GM23338 (cell line): ENCODE measurements around the gene NAP1L4. TPM values are rescaled to one million over a fixed set of nuclear protein-coding genes. Genes with fewer than 3 reads are reported as not detected.

ENCODE experiments used
- ATAC-seq: fragments of 200-7000 bp; cut with Tn5 transposase; 3 replicates; pipeline ENCODE4 v1.9.1; 2020
- DNase-seq: peaks from one replicate; pipeline ENCODE4 v3.0.0-alpha.2; 2015; ENCODE audit warnings: low spot score
- H2AFZ ChIP-seq: fragments of 200-600 bp; sonication (generic); 2 replicates; pipeline ENCODE4 v1.8.0; 2016; ENCODE audit warnings: antibody characterized with exemption, mild to moderate bottlenecking, moderate library complexity
- H3F3A ChIP-seq: fragments of 200-600 bp; sonication (generic); replicated peaks from 2 replicates; pipeline ENCODE4 v1.8.0; 2017; ENCODE audit warnings: antibody characterized with exemption, mixed run types, low read depth
- H3K27ac ChIP-seq: fragments of 200-600 bp; sonication (generic); 2 replicates; pipeline ENCODE4 v1.6.1; 2016; ENCODE audit warnings: low read depth
- H3K27me3 ChIP-seq: fragments of 200-600 bp; sonication (generic); 2 replicates; pipeline ENCODE4 v1.8.0; 2016; ENCODE audit warnings: mild to moderate bottlenecking, mixed run types, moderate library complexity; ENCODE audit not compliant: insufficient read depth
- H3K36me3 ChIP-seq: fragments of 200-600 bp; sonication (generic); 2 replicates; pipeline ENCODE4 v1.8.0; 2016; ENCODE audit warnings: mild to moderate bottlenecking; ENCODE audit not compliant: insufficient read depth
- H3K4me1 ChIP-seq: fragments of 200-600 bp; sonication (generic); 2 replicates; pipeline ENCODE4 v1.8.0; 2016; ENCODE audit warnings: mild to moderate bottlenecking, moderate library complexity; ENCODE audit not compliant: insufficient read depth
- H3K4me2 ChIP-seq: fragments of 200-600 bp; sonication (generic); 2 replicates; pipeline ENCODE4 v1.7.1; 2017; ENCODE audit warnings: mixed run types
- H3K4me3 ChIP-seq: fragments of 200-600 bp; sonication (generic); 2 replicates; pipeline ENCODE4 v1.6.1; 2016; ENCODE audit warnings: mixed run types
- H3K79me2 ChIP-seq: fragments of 200-600 bp; sonication (generic); replicated peaks from 2 replicates; pipeline ENCODE4 v1.8.0; 2017; ENCODE audit warnings: mild to moderate bottlenecking; ENCODE audit not compliant: insufficient read depth
- H3K9me2 ChIP-seq: fragments of 200-600 bp; sonication (generic); 2 replicates; pipeline ENCODE4 v1.8.0; 2017; ENCODE audit not compliant: insufficient read depth
- H4K20me1 ChIP-seq: fragments of 200-600 bp; sonication (generic); replicated peaks from 2 replicates; pipeline ENCODE4 v1.8.0; 2017; ENCODE audit warnings: mild to moderate bottlenecking; ENCODE audit not compliant: insufficient read depth
- H3K27ac Mint-ChIP-seq: 2 replicates; pipeline ENCODE4 v1.8.0; 2020; ENCODE audit warnings: inconsistent platforms, mild to moderate bottlenecking, moderate library complexity, mixed read lengths
- H3K27me3 Mint-ChIP-seq: 3 replicates; pipeline ENCODE4 v1.8.0; 2022; ENCODE audit warnings: low read depth, mild to moderate bottlenecking, moderate library complexity, mixed read lengths, inconsistent platforms; ENCODE audit not compliant: insufficient read depth, poor library complexity
- H3K36me3 Mint-ChIP-seq: 3 replicates; pipeline ENCODE4 v1.8.0; 2021; ENCODE audit warnings: low read depth, mild to moderate bottlenecking, inconsistent platforms, moderate library complexity, mixed read lengths
- H3K4me1 Mint-ChIP-seq: 3 replicates; pipeline ENCODE4 v1.8.0; 2020; ENCODE audit warnings: mild to moderate bottlenecking, inconsistent platforms, mixed read lengths
- H3K4me3 Mint-ChIP-seq: 3 replicates; pipeline ENCODE4 v1.8.0; 2021; ENCODE audit warnings: moderate library complexity, mild to moderate bottlenecking, inconsistent platforms, mixed read lengths
- H3K9me3 Mint-ChIP-seq: 3 replicates; pipeline ENCODE4 v1.8.0; 2020; ENCODE audit warnings: moderate library complexity, mild to moderate bottlenecking, inconsistent platforms, mixed read lengths
- EZH2 ChIP-seq: fragments of 200-600 bp; sonication (generic); IDR thresholded peaks from one replicate; pipeline ENCODE4 v1.8.0; 2017; ENCODE audit warnings: antibody characterized with exemption, mild to moderate bottlenecking, low read depth; ENCODE audit not compliant: unreplicated experiment
- EZH2phosphoT487 ChIP-seq: fragments of 200-600 bp; sonication (generic); IDR thresholded peaks from one replicate; pipeline ENCODE4 v1.8.1; 2018; ENCODE audit warnings: antibody characterized with exemption; ENCODE audit not compliant: unreplicated experiment
- JUNB ChIP-seq: IDR thresholded peaks from one replicate; pipeline ENCODE4 v1.6.1; 2016; ENCODE audit warnings: antibody characterized with exemption; ENCODE audit not compliant: unreplicated experiment
- ZNF114 ChIP-seq: fragments of 250-450 bp; sonication (Bioruptor Pico); IDR thresholded peaks from 2 replicates; pipeline ENCODE4 v1.5.0; 2020; ENCODE audit warnings: mild to moderate bottlenecking, moderate library complexity
- ZNF331 ChIP-seq: fragments of 250-450 bp; sonication (Bioruptor Pico); IDR thresholded peaks from 2 replicates; pipeline ENCODE4 v1.5.0; 2020; ENCODE audit warnings: low read depth, mild to moderate bottlenecking, moderate library complexity
- polyA plus RNA-seq: library from polyadenylated mRNA; unstranded; fragments of >200 nt; fragmentation: Nextera tagmentation; extraction: Ambion mirVana; gene quantifications from 2 replicates; pipeline ENCODE4 v1.2.1, GENCODE V29; 2016
- total RNA-seq: library from RNA; depleted of rRNA; stranded (reverse); fragments of >200 nt; shearing (Covaris generic); gene quantifications from 2 replicates; pipeline ENCODE4 v1.2.3, GENCODE V29; 2014
- TF ChIP-seq, protein P1 (sequence below): fragments of 250-450 bp; sonication (Bioruptor Pico); IDR thresholded peaks from 2 replicates; pipeline ENCODE4 v1.5.0; 2020; ENCODE audit warnings: mild to moderate bottlenecking, moderate library complexity
- TF ChIP-seq, protein P2 (sequence below), 2 experiments: fragments of 200-600 bp in 1 of 2; sonication (generic) in 1 of 2; conservative IDR thresholded peaks; 2 replicates each; pipeline versions ENCODE4 v1.5.1 to v1.6.1; 2016 to 2017; ENCODE audit warnings: antibody characterized with exemption in 2 of 2, low read depth in 2 of 2, mild to moderate bottlenecking in 2 of 2, moderate library complexity in 1 of 2
- TF ChIP-seq, protein P3 (sequence below): IDR thresholded peaks from 2 replicates; pipeline ENCODE4 v1.6.1; 2016; ENCODE audit warnings: antibody characterized with exemption
- TF ChIP-seq, protein P4 (sequence below): IDR thresholded peaks from one replicate; pipeline ENCODE4 v1.6.1; 2018; ENCODE audit warnings: antibody characterized with exemption; ENCODE audit not compliant: unreplicated experiment

The NAP1L4 gene
- total and polyA plus RNA-seq, 2 experiments from 2014 or later = 181 to 189 TPM

DNA sequence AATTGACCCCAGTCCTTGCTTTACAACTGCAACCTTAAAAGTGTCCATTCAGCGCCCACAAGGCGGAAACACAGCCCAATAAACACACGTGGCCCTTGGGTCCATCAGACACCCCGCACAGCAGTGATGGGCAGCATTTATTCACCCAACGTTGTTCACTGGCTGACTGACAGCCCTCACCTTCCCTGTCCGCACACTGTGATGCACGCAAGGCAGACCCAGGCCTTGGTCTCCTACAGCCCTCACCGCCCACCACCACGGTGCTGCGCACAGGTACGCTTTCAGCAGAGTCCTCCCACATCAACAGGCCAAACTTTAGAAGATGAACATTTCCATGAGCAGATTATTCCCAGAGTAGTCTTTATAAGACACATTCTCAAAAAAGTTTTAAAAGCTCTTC is 42.2 kb downstream of the NAP1L4 start:
- Histone ChIP-seq H3K27me3 (no peaks in the 10 kb centered on the region), H4K20me1 (peaks cover 50% of the 10 kb centered on the region), H3K4me3 (no peak overlapping the region), H3F3A (peaks cover 48% of the 10 kb centered on the region), H2AFZ (no peak overlapping the region), H3K27ac (no peak overlapping the region), H3K4me1 (peaks cover 30% of the 10 kb centered on the region), H3K79me2 (peaks cover 8% of the 10 kb centered on the region), H3K9me2 (no peaks in the 10 kb centered on the region), H3K4me2 (no peak overlapping the region), H3K36me3 (peaks cover 47% of the 10 kb centered on the region)
- Mint-ChIP-seq H3K4me1 (peaks cover 42% of the 10 kb centered on the region), H3K36me3 (peaks cover 86% of the 10 kb centered on the region), H3K4me3 (no peak overlapping the region), H3K9me3 (no peaks in the 10 kb centered on the region), H3K27ac (no peak overlapping the region), H3K27me3 (peaks cover 11% of the 10 kb centered on the region)
- ATAC-seq (no peak), DNase-seq (no peak)
- TF ChIP-seq ZNF114 (no peak), EZH2phosphoT487 (no peak)
- TF ChIP-seq, protein P1, sequence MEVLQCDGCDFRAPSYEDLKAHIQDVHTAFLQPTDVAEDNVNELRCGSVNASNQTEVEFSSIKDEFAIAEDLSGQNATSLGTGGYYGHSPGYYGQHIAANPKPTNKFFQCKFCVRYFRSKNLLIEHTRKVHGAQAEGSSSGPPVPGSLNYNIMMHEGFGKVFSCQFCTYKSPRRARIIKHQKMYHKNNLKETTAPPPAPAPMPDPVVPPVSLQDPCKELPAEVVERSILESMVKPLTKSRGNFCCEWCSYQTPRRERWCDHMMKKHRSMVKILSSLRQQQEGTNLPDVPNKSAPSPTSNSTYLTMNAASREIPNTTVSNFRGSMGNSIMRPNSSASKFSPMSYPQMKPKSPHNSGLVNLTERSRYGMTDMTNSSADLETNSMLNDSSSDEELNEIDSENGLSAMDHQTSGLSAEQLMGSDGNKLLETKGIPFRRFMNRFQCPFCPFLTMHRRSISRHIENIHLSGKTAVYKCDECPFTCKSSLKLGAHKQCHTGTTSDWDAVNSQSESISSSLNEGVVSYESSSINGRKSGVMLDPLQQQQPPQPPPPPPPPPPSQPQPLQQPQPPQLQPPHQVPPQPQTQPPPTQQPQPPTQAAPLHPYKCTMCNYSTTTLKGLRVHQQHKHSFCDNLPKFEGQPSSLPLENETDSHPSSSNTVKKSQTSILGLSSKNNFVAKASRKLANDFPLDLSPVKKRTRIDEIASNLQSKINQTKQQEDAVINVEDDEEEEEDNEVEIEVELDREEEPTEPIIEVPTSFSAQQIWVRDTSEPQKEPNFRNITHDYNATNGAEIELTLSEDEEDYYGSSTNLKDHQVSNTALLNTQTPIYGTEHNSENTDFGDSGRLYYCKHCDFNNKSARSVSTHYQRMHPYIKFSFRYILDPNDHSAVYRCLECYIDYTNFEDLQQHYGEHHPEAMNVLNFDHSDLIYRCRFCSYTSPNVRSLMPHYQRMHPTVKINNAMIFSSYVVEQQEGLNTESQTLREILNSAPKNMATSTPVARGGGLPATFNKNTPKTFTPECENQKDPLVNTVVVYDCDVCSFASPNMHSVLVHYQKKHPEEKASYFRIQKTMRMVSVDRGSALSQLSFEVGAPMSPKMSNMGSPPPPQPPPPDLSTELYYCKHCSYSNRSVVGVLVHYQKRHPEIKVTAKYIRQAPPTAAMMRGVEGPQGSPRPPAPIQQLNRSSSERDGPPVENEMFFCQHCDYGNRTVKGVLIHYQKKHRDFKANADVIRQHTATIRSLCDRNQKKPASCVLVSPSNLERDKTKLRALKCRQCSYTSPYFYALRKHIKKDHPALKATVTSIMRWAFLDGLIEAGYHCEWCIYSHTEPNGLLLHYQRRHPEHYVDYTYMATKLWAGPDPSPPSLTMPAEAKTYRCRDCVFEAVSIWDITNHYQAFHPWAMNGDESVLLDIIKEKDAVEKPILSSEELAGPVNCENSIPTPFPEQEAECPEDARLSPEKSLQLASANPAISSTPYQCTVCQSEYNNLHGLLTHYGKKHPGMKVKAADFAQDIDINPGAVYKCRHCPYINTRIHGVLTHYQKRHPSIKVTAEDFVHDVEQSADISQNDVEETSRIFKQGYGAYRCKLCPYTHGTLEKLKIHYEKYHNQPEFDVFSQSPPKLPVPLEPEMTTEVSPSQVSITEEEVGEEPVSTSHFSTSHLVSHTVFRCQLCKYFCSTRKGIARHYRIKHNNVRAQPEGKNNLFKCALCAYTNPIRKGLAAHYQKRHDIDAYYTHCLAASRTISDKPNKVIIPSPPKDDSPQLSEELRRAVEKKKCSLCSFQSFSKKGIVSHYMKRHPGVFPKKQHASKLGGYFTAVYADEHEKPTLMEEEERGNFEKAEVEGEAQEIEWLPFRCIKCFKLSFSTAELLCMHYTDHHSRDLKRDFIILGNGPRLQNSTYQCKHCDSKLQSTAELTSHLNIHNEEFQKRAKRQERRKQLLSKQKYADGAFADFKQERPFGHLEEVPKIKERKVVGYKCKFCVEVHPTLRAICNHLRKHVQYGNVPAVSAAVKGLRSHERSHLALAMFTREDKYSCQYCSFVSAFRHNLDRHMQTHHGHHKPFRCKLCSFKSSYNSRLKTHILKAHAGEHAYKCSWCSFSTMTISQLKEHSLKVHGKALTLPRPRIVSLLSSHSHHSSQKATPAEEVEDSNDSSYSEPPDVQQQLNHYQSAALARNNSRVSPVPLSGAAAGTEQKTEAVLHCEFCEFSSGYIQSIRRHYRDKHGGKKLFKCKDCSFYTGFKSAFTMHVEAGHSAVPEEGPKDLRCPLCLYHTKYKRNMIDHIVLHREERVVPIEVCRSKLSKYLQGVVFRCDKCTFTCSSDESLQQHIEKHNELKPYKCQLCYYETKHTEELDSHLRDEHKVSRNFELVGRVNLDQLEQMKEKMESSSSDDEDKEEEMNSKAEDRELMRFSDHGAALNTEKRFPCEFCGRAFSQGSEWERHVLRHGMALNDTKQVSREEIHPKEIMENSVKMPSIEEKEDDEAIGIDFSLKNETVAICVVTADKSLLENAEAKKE (CRISPR knock-in tag) = no peak

DNA sequence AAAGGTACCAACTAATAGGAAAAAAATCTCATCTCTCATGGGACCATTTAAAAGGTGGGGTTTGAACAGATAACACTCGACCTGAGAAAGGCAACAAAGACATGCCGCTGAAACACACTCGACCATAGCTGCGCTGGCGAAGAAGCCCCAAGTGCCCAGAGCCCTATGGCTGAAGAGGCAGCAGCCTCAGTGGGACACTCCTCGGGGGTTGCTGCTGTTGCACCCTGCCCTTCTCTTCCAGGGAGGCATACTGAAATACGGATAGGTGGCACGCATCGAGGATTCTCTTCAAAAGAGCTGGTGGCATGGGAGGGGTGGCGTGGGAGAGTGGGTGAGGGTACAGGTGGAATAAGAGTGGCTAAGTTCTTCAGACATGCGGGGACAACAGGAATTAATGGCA is 44.4 kb downstream of the NAP1L4 start:
- no peak overlapping the region for H3K4me3 ChIP-seq
- no peaks in the 10 kb centered on the region for H3K9me2 ChIP-seq
- Mint-ChIP-seq H3K9me3 (no peaks in the 10 kb centered on the region), H3K4me3 (no peak overlapping the region), H3K4me1 (peaks cover 45% of the 10 kb centered on the region), H3K27ac (no peak overlapping the region), H3K36me3 (peaks cover 80% of the 10 kb centered on the region), H3K27me3 (peaks cover 13% of the 10 kb centered on the region)
- DNase-seq = no peak
- H4K20me1 ChIP-seq = peaks cover 48% of the 10 kb centered on the region
- H2AFZ ChIP-seq = no peak overlapping the region
- ATAC-seq = no peak
- H3K79me2 ChIP-seq = peaks cover 8% of the 10 kb centered on the region
- peaks cover 38% of the 10 kb centered on the region for H3K4me1 ChIP-seq
- H3K36me3 ChIP-seq = peaks cover 26% of the 10 kb centered on the region
- H3F3A ChIP-seq = peaks cover 55% of the 10 kb centered on the region
- H3K27ac ChIP-seq = no peak overlapping the region
- H3K27me3 ChIP-seq = no peaks in the 10 kb centered on the region
- H3K4me2 ChIP-seq = no peak overlapping the region
- TF ChIP-seq JUNB (no peak), EZH2 (no peak), ZNF331 (CRISPR knock-in tag) (no peak)
- TF ChIP-seq, protein P2, sequence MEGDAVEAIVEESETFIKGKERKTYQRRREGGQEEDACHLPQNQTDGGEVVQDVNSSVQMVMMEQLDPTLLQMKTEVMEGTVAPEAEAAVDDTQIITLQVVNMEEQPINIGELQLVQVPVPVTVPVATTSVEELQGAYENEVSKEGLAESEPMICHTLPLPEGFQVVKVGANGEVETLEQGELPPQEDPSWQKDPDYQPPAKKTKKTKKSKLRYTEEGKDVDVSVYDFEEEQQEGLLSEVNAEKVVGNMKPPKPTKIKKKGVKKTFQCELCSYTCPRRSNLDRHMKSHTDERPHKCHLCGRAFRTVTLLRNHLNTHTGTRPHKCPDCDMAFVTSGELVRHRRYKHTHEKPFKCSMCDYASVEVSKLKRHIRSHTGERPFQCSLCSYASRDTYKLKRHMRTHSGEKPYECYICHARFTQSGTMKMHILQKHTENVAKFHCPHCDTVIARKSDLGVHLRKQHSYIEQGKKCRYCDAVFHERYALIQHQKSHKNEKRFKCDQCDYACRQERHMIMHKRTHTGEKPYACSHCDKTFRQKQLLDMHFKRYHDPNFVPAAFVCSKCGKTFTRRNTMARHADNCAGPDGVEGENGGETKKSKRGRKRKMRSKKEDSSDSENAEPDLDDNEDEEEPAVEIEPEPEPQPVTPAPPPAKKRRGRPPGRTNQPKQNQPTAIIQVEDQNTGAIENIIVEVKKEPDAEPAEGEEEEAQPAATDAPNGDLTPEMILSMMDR (conservative IDR thresholded peaks at IDR 0.05; ENCODE audit: low read depth in 2 of 2) = no peak
- TF ChIP-seq, protein P3, sequence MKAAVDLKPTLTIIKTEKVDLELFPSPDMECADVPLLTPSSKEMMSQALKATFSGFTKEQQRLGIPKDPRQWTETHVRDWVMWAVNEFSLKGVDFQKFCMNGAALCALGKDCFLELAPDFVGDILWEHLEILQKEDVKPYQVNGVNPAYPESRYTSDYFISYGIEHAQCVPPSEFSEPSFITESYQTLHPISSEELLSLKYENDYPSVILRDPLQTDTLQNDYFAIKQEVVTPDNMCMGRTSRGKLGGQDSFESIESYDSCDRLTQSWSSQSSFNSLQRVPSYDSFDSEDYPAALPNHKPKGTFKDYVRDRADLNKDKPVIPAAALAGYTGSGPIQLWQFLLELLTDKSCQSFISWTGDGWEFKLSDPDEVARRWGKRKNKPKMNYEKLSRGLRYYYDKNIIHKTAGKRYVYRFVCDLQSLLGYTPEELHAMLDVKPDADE = no peak
- TF ChIP-seq, protein P4, sequence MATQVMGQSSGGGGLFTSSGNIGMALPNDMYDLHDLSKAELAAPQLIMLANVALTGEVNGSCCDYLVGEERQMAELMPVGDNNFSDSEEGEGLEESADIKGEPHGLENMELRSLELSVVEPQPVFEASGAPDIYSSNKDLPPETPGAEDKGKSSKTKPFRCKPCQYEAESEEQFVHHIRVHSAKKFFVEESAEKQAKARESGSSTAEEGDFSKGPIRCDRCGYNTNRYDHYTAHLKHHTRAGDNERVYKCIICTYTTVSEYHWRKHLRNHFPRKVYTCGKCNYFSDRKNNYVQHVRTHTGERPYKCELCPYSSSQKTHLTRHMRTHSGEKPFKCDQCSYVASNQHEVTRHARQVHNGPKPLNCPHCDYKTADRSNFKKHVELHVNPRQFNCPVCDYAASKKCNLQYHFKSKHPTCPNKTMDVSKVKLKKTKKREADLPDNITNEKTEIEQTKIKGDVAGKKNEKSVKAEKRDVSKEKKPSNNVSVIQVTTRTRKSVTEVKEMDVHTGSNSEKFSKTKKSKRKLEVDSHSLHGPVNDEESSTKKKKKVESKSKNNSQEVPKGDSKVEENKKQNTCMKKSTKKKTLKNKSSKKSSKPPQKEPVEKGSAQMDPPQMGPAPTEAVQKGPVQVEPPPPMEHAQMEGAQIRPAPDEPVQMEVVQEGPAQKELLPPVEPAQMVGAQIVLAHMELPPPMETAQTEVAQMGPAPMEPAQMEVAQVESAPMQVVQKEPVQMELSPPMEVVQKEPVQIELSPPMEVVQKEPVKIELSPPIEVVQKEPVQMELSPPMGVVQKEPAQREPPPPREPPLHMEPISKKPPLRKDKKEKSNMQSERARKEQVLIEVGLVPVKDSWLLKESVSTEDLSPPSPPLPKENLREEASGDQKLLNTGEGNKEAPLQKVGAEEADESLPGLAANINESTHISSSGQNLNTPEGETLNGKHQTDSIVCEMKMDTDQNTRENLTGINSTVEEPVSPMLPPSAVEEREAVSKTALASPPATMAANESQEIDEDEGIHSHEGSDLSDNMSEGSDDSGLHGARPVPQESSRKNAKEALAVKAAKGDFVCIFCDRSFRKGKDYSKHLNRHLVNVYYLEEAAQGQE = no peak
